Suprapubic skin (tissue), 4 donors: ENCODE results near the gene EEFSEC. TPM values are rescaled to one million over a fixed set of nuclear protein-coding genes. Genes with fewer than 3 reads are reported as not detected.

Experiments
- DNase-seq, 2 donors: peaks; one replicate each; pipeline ENCODE4 v3.0.0-alpha.2; 2019; ENCODE audit warnings: low spot score in 2 of 2
- H3K27ac ChIP-seq: fragments of 200-600 bp; sonication (generic); one replicate; pipeline ENCODE4 v1.5.1; 2019
- H3K27me3 ChIP-seq: fragments of 200-600 bp; sonication (generic); one replicate; pipeline ENCODE4 v1.5.1; 2019
- H3K36me3 ChIP-seq: fragments of 200-600 bp; sonication (generic); one replicate; pipeline ENCODE4 v1.5.1; 2019
- H3K4me1 ChIP-seq: fragments of 200-600 bp; sonication (generic); one replicate; pipeline ENCODE4 v1.5.1; 2019
- H3K4me3 ChIP-seq: fragments of 200-600 bp; sonication (generic); one replicate; pipeline ENCODE4 v1.5.1; 2019; ENCODE audit warnings: mild to moderate bottlenecking
- H3K9me3 ChIP-seq: fragments of 200-600 bp; sonication (generic); one replicate; pipeline ENCODE4 v1.5.1; 2019
- CTCF ChIP-seq, 2 donors: fragments of 200-600 bp in 1 of 2; fragments of 450-650 bp in 1 of 2; sonication (generic) in 1 of 2; IDR thresholded peaks; one replicate each; pipeline ENCODE4 v1.5.1; 2016 to 2019; ENCODE audit warnings: antibody characterized with exemption in 2 of 2, mild to moderate bottlenecking in 1 of 2, moderate library complexity in 1 of 2
- EP300 ChIP-seq: sonication (generic); formaldehyde crosslinking; IDR thresholded peaks from one replicate; pipeline ENCODE4 v1.6.1; 2017; ENCODE audit warnings: antibody characterized with exemption
- POLR2A ChIP-seq, 2 donors: fragments of 450-650 bp; IDR thresholded peaks; one replicate each; pipeline ENCODE4 v1.6.1; 2017; ENCODE audit warnings: antibody characterized with exemption in 2 of 2, mild to moderate bottlenecking in 2 of 2, moderate library complexity in 2 of 2
- POLR2AphosphoS5 ChIP-seq, 3 donors: sonication (generic); formaldehyde crosslinking; IDR thresholded peaks; one replicate each; pipeline ENCODE4 v1.6.1; 2017; ENCODE audit warnings: antibody characterized with exemption in 3 of 3
- WGBS: methylation state at CpG from one replicate; pipeline ENCODE4 v1.1.5; 2018; 5-methylcytosine and 5-hydroxymethylcytosine counted together
- total RNA-seq, 4 donors: library from RNA; depleted of rRNA; stranded (reverse); fragments of >200 nt; gene quantifications; one replicate each; pipeline ENCODE4 v1.1.0, GENCODE V29; 2016

The EEFSEC gene
- total RNA-seq, 4 donors from 2014 or later = 14.3 to 19.4 (median 16.7) TPM

- no peak for DNase-seq
- Histone ChIP-seq H3K36me3 (peaks cover 3% of the 10 kb centered on the region), H3K9me3 (no peaks in the 10 kb centered on the region), H3K4me1 (peaks cover 5% of the 10 kb centered on the region), H3K4me3 (no peak overlapping the region), H3K27ac (no peak overlapping the region), H3K27me3 (no peaks in the 10 kb centered on the region)
- TF ChIP-seq EP300 (no peak), POLR2AphosphoS5 (IDR thresholded peaks at IDR 0.05) (no peak), CTCF (IDR thresholded peaks at IDR 0.05) (no peak), POLR2A (IDR thresholded peaks at IDR 0.05) (no peak)
- 90% methylated on average over 6 of the region's 7 CpGs for WGBS
Observed at GRCh38 chr3:128351546-128351945, 198.3 kb downstream of the EEFSEC start.

- Histone ChIP-seq H3K9me3 (no peaks in the 10 kb centered on the region), H3K4me3 (no peak overlapping the region), H3K27ac (no peak overlapping the region), H3K27me3 (no peaks in the 10 kb centered on the region), H3K36me3 (peaks cover 3% of the 10 kb centered on the region), H3K4me1 (peaks cover 5% of the 10 kb centered on the region)
- 91% methylated on average over 4 of the region's 8 CpGs for WGBS
- no peak for DNase-seq
- TF ChIP-seq POLR2A (IDR thresholded peaks at IDR 0.05) (no peak), EP300 (no peak), CTCF (IDR thresholded peaks at IDR 0.05) (no peak), POLR2AphosphoS5 (IDR thresholded peaks at IDR 0.05) (no peak)
Observed at GRCh38 chr3:128352326-128352725, 199.0 kb downstream of the EEFSEC start.

- no peaks in the 10 kb centered on the region for H3K27me3 ChIP-seq
- H3K36me3 ChIP-seq = peaks cover 10% of the 10 kb centered on the region
- WGBS = 81% methylated on average over 8 of the region's 8 CpGs
- no peak overlapping the region for H3K4me3 ChIP-seq
- no peak for DNase-seq
- TF ChIP-seq CTCF (IDR thresholded peaks at IDR 0.05) (no peak), EP300 (no peak), POLR2A (IDR thresholded peaks at IDR 0.05) (no peak), POLR2AphosphoS5 (IDR thresholded peaks at IDR 0.05) (no peak)
- H3K27ac ChIP-seq = no peak overlapping the region
- H3K9me3 ChIP-seq = no peaks in the 10 kb centered on the region
- peaks cover 5% of the 10 kb centered on the region for H3K4me1 ChIP-seq
Observed at GRCh38 chr3:128353361-128353965, 200.2 kb downstream of the EEFSEC start.

- Histone ChIP-seq H3K4me1 (peaks cover 3% of the 10 kb centered on the region), H3K27me3 (no peaks in the 10 kb centered on the region), H3K27ac (no peak overlapping the region), H3K9me3 (no peaks in the 10 kb centered on the region), H3K4me3 (no peak overlapping the region), H3K36me3 (peaks cover 12% of the 10 kb centered on the region)
- DNase-seq = no peak
- TF ChIP-seq CTCF (IDR thresholded peaks at IDR 0.05) (no peak), POLR2AphosphoS5 (IDR thresholded peaks at IDR 0.05) (no peak), EP300 (no peak), POLR2A (IDR thresholded peaks at IDR 0.05) (no peak)
- 93% methylated on average over 10 of the region's 10 CpGs for WGBS
Observed at GRCh38 chr3:128353991-128354687, 200.9 kb downstream of the EEFSEC start.

GRCh38 chr3:128354788-128355542, 201.7 kb downstream of the EEFSEC start:
- no peak for DNase-seq
- Histone ChIP-seq H3K9me3 (no peaks in the 10 kb centered on the region), H3K27me3 (no peaks in the 10 kb centered on the region), H3K4me1 (no peaks in the 10 kb centered on the region), H3K36me3 (peaks cover 12% of the 10 kb centered on the region), H3K27ac (no peak overlapping the region), H3K4me3 (no peak overlapping the region)
- no peak for TF ChIP-seq EP300
- TF ChIP-seq POLR2AphosphoS5 (IDR thresholded peaks at IDR 0.05) = no peak
- TF ChIP-seq CTCF (IDR thresholded peaks at IDR 0.05) = no peak
- no peak for TF ChIP-seq POLR2A (IDR thresholded peaks at IDR 0.05)
- WGBS = 89% methylated on average over 9 of the region's 13 CpGs
